GM19351 (cell line): ENCODE results near the gene BCL3.
A peak's percentile ranks its signal among the peaks of the same experiment; 100 is the strongest.

ENCODE experiments used
- ATAC-seq: cut with Tn5 transposase; IDR thresholded peaks from one replicate; pipeline ENCODE4 v1.9.1; 2021; ENCODE audit warnings: mild to moderate bottlenecking, moderate library complexity; ENCODE audit not compliant: unreplicated experiment

BCL3 gene

GRCh38 chr19:44741258-44741731 is 7.2 kb upstream of the BCL3 start:
- ATAC-seq: no peak

- ATAC-seq: no peak
Measured at GRCh38 chr19:44741841-44742329, 6.6 kb upstream of the BCL3 start.

GRCh38 chr19:44742330-44743061 is 6.0 kb upstream of the BCL3 start:
- ATAC-seq: no peak

GRCh38 chr19:44744871-44745332 is 3.6 kb upstream of the BCL3 start:
- no peak for ATAC-seq

- ATAC-seq: no peak
Measured at GRCh38 chr19:44745341-44745831, 3.1 kb upstream of the BCL3 start.

- ATAC-seq: no peak
Measured at GRCh38 chr19:44745887-44746600, 2.5 kb upstream of the BCL3 start.

GRCh38 chr19:44746616-44746945 is 1.9 kb upstream of the BCL3 start:
- no peak for ATAC-seq

GRCh38 chr19:44746946-44747738 is 1.4 kb upstream of the BCL3 start:
- ATAC-seq: no peak

GRCh38 chr19:44747739-44748425 is 626 bp upstream of the BCL3 start:
- no peak for ATAC-seq

GRCh38 chr19:44749292-44749691 is 784 bp downstream of the BCL3 start:
- ATAC-seq: no peak

GRCh38 chr19:44749994-44750393 is 1.5 kb downstream of the BCL3 start:
- no peak for ATAC-seq

GRCh38 chr19:44752123-44752815 is 3.8 kb downstream of the BCL3 start:
- no peak for ATAC-seq

GRCh38 chr19:44752816-44753625 is 4.5 kb downstream of the BCL3 start:
- ATAC-seq: peak; percentile 70

- ATAC-seq: no peak
Measured at GRCh38 chr19:44753626-44753931, 5.1 kb downstream of the BCL3 start.

GRCh38 chr19:44753932-44754749 is 5.6 kb downstream of the BCL3 start:
- peak; percentile 35 for ATAC-seq

- ATAC-seq: no peak
Measured at GRCh38 chr19:44754750-44755080, 6.2 kb downstream of the BCL3 start.

- ATAC-seq: no peak
Measured at GRCh38 chr19:44755219-44755618, 6.7 kb downstream of the BCL3 start.

GRCh38 chr19:44756089-44756562 is 7.6 kb downstream of the BCL3 start:
- ATAC-seq: no peak
